Measurements from ENCODE around the gene TEKT3.
A peak's percentile ranks its signal among the peaks of the same experiment; 100 is the strongest.

TEKT3 gene

GRCh38 chr17:15341385-15341849 is at the start of gene TEKT3:
Gene TEKT3 (minus strand): TSS chr17:15341597. CDS start chr17:15331585, 10,012 bp downstream.
- Mint-ChIP-seq H3K4me1 (ENCODE audit: low read depth) (peaks cover 6% of the 10 kb centered on the region), H3K27me3 (peaks cover 72% of the 10 kb centered on the region), H3K27ac (no peak within 1 kb of the TSS)

GRCh38 chr17:15388356-15389041 is 47.1 kb upstream of the TEKT3 start:
- peaks cover 10% of the 10 kb centered on the region for H3K27me3 Mint-ChIP-seq
- no peaks in the 10 kb centered on the region for H3K4me1 Mint-ChIP-seq (ENCODE audit: low read depth)
- H3K9me3 Mint-ChIP-seq = no peaks in the 10 kb centered on the region
- H3K36me3 Mint-ChIP-seq (ENCODE audit: low read depth) = no peaks in the 10 kb centered on the region
- H3K27ac Mint-ChIP-seq = no peak overlapping the region
- no peak overlapping the region for H3K4me3 Mint-ChIP-seq

More at GRCh38 chr17:15341385-15341849, at the start of gene TEKT3:
- Mint-ChIP-seq H3K36me3 (ENCODE audit: low read depth) (no peaks in the 10 kb centered on the region), H3K9me3 (peaks cover 4% of the 10 kb centered on the region), H3K4me3 (peak within 1 kb of the TSS; percentile 51)

GRCh38 chr17:15386083-15386482 is 44.7 kb upstream of the TEKT3 start:
- Mint-ChIP-seq H3K36me3 (ENCODE audit: low read depth) (no peaks in the 10 kb centered on the region), H3K27me3 (peaks cover 8% of the 10 kb centered on the region), H3K9me3 (no peaks in the 10 kb centered on the region), H3K4me3 (no peak overlapping the region), H3K27ac (no peak overlapping the region), H3K4me1 (ENCODE audit: low read depth) (no peaks in the 10 kb centered on the region)

- Mint-ChIP-seq H3K4me3 (no peak overlapping the region), H3K27me3 (peaks cover 8% of the 10 kb centered on the region)
Measured at GRCh38 chr17:15385305-15385704, 43.9 kb upstream of the TEKT3 start.

GRCh38 chr17:15384142-15384787 is 42.9 kb upstream of the TEKT3 start:
- Mint-ChIP-seq H3K4me3 (no peak overlapping the region), H3K4me1 (ENCODE audit: low read depth) (no peaks in the 10 kb centered on the region), H3K27ac (no peak overlapping the region), H3K9me3 (no peaks in the 10 kb centered on the region), H3K36me3 (ENCODE audit: low read depth) (no peaks in the 10 kb centered on the region), H3K27me3 (peaks cover 8% of the 10 kb centered on the region)

More at GRCh38 chr17:15385305-15385704, 43.9 kb upstream of the TEKT3 start:
- no peaks in the 10 kb centered on the region for H3K4me1 Mint-ChIP-seq (ENCODE audit: low read depth)
- H3K36me3 Mint-ChIP-seq (ENCODE audit: low read depth) = no peaks in the 10 kb centered on the region
- H3K27ac Mint-ChIP-seq = no peak overlapping the region
- no peaks in the 10 kb centered on the region for H3K9me3 Mint-ChIP-seq

- Mint-ChIP-seq H3K27ac (no peak overlapping the region), H3K9me3 (no peaks in the 10 kb centered on the region), H3K4me1 (ENCODE audit: low read depth) (no peaks in the 10 kb centered on the region), H3K27me3 (peaks cover 18% of the 10 kb centered on the region), H3K36me3 (ENCODE audit: low read depth) (no peaks in the 10 kb centered on the region), H3K4me3 (no peak overlapping the region)
Measured at GRCh38 chr17:15382914-15383313, 41.5 kb upstream of the TEKT3 start.

- no peaks in the 10 kb centered on the region for H3K9me3 Mint-ChIP-seq
- H3K4me3 Mint-ChIP-seq = no peak overlapping the region
- no peak overlapping the region for H3K27ac Mint-ChIP-seq
- no peaks in the 10 kb centered on the region for H3K4me1 Mint-ChIP-seq (ENCODE audit: low read depth)
- no peaks in the 10 kb centered on the region for H3K36me3 Mint-ChIP-seq (ENCODE audit: low read depth)
- H3K27me3 Mint-ChIP-seq = peaks cover 25% of the 10 kb centered on the region
Measured at GRCh38 chr17:15381707-15382106, 40.3 kb upstream of the TEKT3 start.

- Mint-ChIP-seq H3K36me3 (ENCODE audit: low read depth) (no peaks in the 10 kb centered on the region), H3K9me3 (no peaks in the 10 kb centered on the region), H3K4me3 (no peak overlapping the region), H3K27ac (no peak overlapping the region), H3K27me3 (peaks cover 31% of the 10 kb centered on the region), H3K4me1 (ENCODE audit: low read depth) (no peaks in the 10 kb centered on the region)
Measured at GRCh38 chr17:15380446-15380845, 39.0 kb upstream of the TEKT3 start.

- Mint-ChIP-seq H3K9me3 (no peaks in the 10 kb centered on the region), H3K27me3 (peaks cover 30% of the 10 kb centered on the region), H3K4me1 (ENCODE audit: low read depth) (no peaks in the 10 kb centered on the region), H3K4me3 (no peak overlapping the region), H3K27ac (no peak overlapping the region), H3K36me3 (ENCODE audit: low read depth) (no peaks in the 10 kb centered on the region)
Measured at GRCh38 chr17:15379659-15380058, 38.3 kb upstream of the TEKT3 start.

GRCh38 chr17:15378243-15378642 is 36.8 kb upstream of the TEKT3 start:
- H3K4me3 Mint-ChIP-seq = no peak overlapping the region
- no peak overlapping the region for H3K27ac Mint-ChIP-seq
- no peaks in the 10 kb centered on the region for H3K36me3 Mint-ChIP-seq (ENCODE audit: low read depth)
- no peaks in the 10 kb centered on the region for H3K9me3 Mint-ChIP-seq
- no peaks in the 10 kb centered on the region for H3K4me1 Mint-ChIP-seq (ENCODE audit: low read depth)
- H3K27me3 Mint-ChIP-seq = peaks cover 23% of the 10 kb centered on the region

GRCh38 chr17:15377616-15378015 is 36.2 kb upstream of the TEKT3 start:
- Mint-ChIP-seq H3K27me3 (peaks cover 23% of the 10 kb centered on the region), H3K4me1 (ENCODE audit: low read depth) (no peaks in the 10 kb centered on the region), H3K9me3 (no peaks in the 10 kb centered on the region)

GRCh38 chr17:15377200-15377599 is 35.8 kb upstream of the TEKT3 start:
- H3K36me3 Mint-ChIP-seq (ENCODE audit: low read depth) = no peaks in the 10 kb centered on the region
- H3K27ac Mint-ChIP-seq = no peak overlapping the region
- H3K27me3 Mint-ChIP-seq = peaks cover 23% of the 10 kb centered on the region
- no peak overlapping the region for H3K4me3 Mint-ChIP-seq
- no peaks in the 10 kb centered on the region for H3K4me1 Mint-ChIP-seq (ENCODE audit: low read depth)
- no peaks in the 10 kb centered on the region for H3K9me3 Mint-ChIP-seq

More at GRCh38 chr17:15377616-15378015, 36.2 kb upstream of the TEKT3 start:
- Mint-ChIP-seq H3K27ac (no peak overlapping the region), H3K36me3 (ENCODE audit: low read depth) (no peaks in the 10 kb centered on the region), H3K4me3 (no peak overlapping the region)

- Mint-ChIP-seq H3K9me3 (no peaks in the 10 kb centered on the region), H3K36me3 (ENCODE audit: low read depth) (no peaks in the 10 kb centered on the region), H3K4me3 (no peak overlapping the region), H3K27me3 (peaks cover 8% of the 10 kb centered on the region), H3K27ac (no peak overlapping the region), H3K4me1 (ENCODE audit: low read depth) (no peaks in the 10 kb centered on the region)
Measured at GRCh38 chr17:15371376-15372130, 30.2 kb upstream of the TEKT3 start.

GRCh38 chr17:15368600-15368999 is 27.2 kb upstream of the TEKT3 start:
- no peak overlapping the region for H3K4me3 Mint-ChIP-seq
- H3K27ac Mint-ChIP-seq = no peak overlapping the region
- H3K9me3 Mint-ChIP-seq = no peaks in the 10 kb centered on the region
- no peaks in the 10 kb centered on the region for H3K4me1 Mint-ChIP-seq (ENCODE audit: low read depth)
- peaks cover 3% of the 10 kb centered on the region for H3K27me3 Mint-ChIP-seq
- no peaks in the 10 kb centered on the region for H3K36me3 Mint-ChIP-seq (ENCODE audit: low read depth)

GRCh38 chr17:15366026-15366425 is 24.6 kb upstream of the TEKT3 start:
- no peaks in the 10 kb centered on the region for H3K4me1 Mint-ChIP-seq (ENCODE audit: low read depth)
- no peaks in the 10 kb centered on the region for H3K9me3 Mint-ChIP-seq
- peaks cover 3% of the 10 kb centered on the region for H3K27me3 Mint-ChIP-seq
- no peak overlapping the region for H3K4me3 Mint-ChIP-seq
- no peak overlapping the region for H3K27ac Mint-ChIP-seq
- H3K36me3 Mint-ChIP-seq (ENCODE audit: low read depth) = no peaks in the 10 kb centered on the region

Measured in stimulated activated naive CD8-positive, alpha-beta T cell treated with anti-CD3 and anti-CD28 coated beads, Interleukin-15, Interleukin-2, amounts not matched to agents 100 ng/mL and 50 ng/mL, for 24 hours (primary cell).